HG03103 (cell line): ENCODE measurements around the gene CLK3.
"Not testable (repeated sequence)": the region's sequence is repeated elsewhere in the genome, so short reads cannot be mapped to it uniquely, and the experiment has no call there.

Experiments used
- ATAC-seq: cut with Tn5 transposase; IDR thresholded peaks from one replicate; pipeline ENCODE4 v1.9.1; 2021; ENCODE audit warnings: low read depth; ENCODE audit not compliant: unreplicated experiment

CLK3 gene

DNA sequence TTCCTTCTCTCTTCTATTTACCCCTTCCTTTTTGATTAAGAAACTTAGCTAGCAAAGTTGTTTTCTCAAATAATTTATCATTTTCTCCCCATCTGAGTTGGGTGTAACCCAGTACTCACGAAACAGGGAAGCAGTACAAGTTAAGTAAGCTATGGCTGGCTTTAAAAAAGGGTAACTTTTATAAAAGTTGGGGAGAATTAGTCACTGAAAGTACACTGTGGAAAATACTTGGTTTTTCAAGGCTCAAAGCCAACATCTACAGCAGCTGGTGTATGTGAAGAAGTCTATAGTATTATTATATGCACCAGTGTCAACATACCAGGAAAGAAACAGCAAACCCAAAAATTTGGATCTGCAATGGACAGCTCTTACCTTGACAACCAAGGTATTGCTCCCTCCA, 25.5 kb downstream of the CLK3 start:
- ATAC-seq: no peak

GRCh38 chr15:74642348-74642733, 26.7 kb downstream of the CLK3 start:
- no peak for ATAC-seq

DNA sequence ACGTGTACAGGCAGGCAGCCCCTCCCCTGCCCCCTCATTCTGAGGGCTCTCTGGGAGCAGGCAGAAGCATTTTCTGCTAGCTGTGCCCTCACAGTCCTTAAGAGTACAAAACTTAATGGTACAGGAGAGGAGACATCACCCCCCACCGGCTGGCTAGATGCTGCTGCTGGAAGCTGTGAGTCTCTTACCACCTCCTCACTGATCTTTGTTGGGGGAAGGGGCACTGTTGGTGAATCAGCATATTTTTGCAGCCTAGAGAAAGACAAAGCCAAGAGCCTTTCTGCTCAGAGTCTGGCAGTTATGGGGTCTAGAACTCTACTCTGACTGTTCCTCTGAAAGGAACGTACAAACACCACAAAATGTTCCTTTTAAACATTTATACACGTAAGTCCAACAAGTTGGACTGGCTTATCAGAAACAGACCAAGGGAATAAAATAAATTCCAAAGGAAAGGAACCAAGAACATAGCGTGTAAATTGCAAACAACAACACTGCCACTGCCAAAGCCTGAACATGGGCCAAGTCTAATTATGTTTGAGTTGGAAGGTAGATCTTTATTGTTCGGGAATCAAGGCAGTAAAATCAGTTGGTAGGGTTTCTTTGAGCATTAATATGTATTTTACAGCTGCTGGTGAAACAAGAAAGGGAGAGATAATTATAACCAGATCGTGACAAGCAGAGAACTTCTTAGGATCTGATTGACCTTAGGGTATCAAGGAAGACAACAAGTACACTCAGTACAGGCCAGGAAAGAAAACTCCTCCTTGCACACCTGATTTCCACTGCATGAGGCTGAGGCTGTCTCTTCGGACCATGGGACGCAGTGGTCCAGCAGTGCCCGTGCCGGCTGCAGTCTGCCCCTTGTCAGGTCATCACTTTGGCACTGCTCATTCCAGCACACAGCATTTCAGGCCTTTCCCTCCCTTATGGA, 27.4 kb downstream of the CLK3 start:
- ATAC-seq: no peak

DNA sequence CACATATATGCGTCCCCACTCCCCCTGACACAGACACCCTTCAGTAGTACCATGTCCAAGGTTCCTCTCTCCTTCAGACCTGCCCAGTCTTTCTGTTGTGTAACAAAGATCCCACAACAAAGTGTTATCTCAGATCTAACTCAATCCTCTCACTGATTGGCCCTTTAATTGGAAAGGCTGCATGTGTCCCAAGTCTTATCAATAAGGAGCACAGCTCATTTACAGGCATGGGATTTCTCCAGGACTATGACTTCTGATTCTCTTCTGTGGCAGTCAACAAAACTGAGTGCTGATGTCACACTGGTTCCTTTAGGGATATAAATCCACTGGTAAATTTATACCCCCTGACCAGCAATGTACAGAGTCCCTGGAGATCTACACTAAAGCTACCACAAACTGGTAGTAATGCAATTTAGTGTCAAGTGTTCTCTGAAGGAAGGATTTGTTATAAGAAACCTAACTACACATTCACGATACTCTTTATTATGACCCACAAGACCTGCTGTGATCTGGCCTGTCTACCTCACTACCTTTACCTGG, 28.1 kb downstream of the CLK3 start:
- ATAC-seq: no peak

- no peak for ATAC-seq
Measured at GRCh38 chr15:74646480-74646879, 30.8 kb downstream of the CLK3 start.

DNA sequence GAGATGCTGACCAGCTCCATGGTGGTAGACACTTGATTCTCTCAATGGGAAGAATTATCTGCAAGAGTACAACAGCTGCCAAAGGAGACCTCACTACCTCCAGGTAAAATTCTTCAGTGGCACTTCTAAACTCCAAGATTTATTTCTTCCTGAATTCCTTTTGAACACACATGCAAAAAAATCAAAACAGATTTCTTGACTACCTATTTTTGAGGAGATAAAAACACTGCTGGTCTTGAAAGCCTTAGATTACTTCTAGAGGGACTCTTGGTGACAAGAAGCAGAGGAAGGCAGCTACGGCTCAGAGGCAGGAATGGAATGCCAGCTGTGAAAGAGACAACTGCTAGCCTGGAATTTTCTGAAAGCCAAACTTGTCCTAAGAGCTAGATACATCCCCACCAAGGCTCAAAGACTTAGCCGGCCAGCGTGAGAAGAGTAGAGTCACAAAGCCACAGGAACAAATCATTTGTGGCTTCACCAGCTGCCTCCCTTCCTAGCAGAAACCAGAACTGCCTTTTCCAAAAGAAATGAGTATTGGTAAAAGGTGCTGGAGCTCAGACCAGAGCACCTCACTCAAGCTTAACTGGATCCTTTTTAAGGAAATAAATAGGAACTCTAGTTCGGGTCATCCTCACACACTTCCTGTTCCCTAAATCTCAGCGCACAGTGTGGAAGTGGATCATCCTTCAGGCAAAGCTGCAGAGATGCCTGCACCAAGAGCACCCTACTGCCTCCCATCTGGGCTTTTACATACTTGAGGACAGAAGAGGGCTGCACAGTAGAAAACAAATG, 32.6 kb downstream of the CLK3 start:
- ATAC-seq: no peak

GRCh38 chr15:74651242-74651741, 35.7 kb downstream of the CLK3 start:
- no peak for ATAC-seq

- ATAC-seq: no peak
Measured at GRCh38 chr15:74653426-74654102, 37.9 kb downstream of the CLK3 start.

- ATAC-seq: no peak
Measured at GRCh38 chr15:74655424-74655823, 39.8 kb downstream of the CLK3 start.

GRCh38 chr15:74656935-74657535, 41.4 kb downstream of the CLK3 start:
- no peak for ATAC-seq

DNA sequence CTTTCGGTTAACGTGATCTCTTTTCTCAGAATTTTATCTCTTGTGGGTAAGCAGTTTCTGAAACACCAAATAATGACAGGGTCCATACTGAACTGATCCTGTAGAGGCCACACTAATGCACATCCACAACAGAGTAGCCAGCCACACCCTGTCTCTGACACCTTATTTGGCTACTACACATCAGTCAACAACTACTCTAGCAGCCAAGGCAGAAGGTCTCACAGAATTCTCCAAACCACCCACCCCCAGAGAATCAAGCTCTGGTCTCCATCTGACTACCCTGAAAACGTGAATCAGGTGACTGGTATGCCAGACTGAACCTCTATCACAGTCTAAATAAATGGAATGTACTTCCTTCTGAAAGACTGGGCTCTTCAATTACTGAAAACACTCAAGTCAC, 42.2 kb downstream of the CLK3 start:
- ATAC-seq: no peak

DNA sequence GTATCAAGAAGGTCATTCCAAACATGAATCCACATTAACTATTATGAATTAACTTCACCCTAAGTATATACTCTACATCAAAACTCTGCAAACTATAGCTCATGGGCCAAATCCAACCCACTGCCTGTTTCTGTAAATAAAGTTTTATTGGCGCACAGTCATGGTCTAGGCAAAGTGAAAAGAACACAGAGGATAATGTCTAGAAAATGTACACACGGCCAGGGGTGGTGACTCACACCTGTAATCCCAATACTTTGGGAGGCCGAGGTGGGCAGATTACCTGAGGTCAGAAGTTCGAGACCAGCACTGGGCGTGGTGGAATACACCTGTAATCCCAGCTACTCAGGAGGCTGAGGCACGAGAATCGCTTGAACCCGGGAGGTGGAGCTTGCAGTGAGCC, 45.6 kb downstream of the CLK3 start:
- not testable (repeated sequence) for ATAC-seq

GRCh38 chr15:74662064-74662860, 46.6 kb downstream of the CLK3 start:
- ATAC-seq: no peak

GRCh38 chr15:74663303-74664027, 47.8 kb downstream of the CLK3 start:
- ATAC-seq: no peak

DNA sequence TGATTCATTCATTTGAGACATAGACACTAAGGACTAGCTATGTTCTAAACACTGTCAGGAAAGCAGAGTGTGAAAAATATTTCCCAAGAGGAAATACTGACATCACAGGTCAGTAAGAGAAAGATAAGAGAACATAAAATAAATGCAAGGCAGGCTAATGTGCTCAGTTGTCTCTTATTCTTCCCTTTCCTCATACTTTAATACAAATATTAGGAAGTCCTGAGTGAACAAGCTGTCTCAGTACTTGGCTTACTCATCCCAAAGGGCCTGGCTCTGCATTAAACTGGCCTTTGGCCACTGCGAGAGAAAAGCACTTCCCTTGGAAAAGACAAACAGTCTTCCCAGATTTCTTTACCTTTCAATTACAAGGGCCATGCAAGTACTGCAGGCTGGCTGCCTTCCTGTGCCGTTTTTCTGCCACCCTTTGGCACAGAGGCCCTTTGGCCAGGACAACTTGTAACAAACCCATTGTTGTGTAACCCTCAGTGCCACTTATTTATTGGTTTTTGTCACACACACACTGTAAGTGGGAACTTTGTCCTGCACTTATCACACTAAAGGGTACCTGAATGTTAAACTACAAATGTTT, 48.5 kb downstream of the CLK3 start:
- no peak for ATAC-seq

DNA sequence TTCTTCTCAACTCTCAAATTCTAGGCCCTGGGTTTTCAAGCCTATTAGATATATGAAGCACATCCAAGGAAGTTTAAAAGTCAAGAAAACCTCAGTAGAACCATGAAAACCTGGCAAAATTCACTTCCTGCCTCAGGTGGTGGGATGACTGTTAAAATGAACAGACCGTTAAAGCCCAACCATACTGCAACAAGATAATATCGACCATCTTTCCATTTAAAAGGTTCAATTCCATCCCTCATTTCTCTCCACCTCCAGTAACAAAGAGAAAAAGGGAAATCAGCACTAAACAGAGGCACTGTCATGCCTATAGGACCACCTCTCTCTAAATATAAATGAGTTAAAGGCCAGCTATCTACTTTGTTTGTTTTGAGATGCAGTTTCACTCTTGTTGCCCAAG, 49.0 kb downstream of the CLK3 start:
- ATAC-seq: no peak

- ATAC-seq: no peak
Measured at GRCh38 chr15:74667975-74668374, 52.3 kb downstream of the CLK3 start.

GRCh38 chr15:74669627-74670026, 54.0 kb downstream of the CLK3 start:
- no peak for ATAC-seq
